Spleen (tissue), 11 donors: Measurements from ENCODE around the gene CLDN20. TPM values are rescaled to one million over a fixed set of nuclear protein-coding genes. Genes with fewer than 3 reads are reported as not detected.

Experiments used
- DNase-seq: peaks from one replicate; pipeline ENCODE4 v3.0.0-alpha.2; 2020
- H3K27ac ChIP-seq, 8 donors: fragments of 200-600 bp; sonication (generic) in 7 of 8; 1 replicate in 4 of 8; 2 replicates in 4 of 8; pipeline versions ENCODE4 v1.5.0 to v1.8.0; 2016 to 2021; ENCODE audit warnings: inconsistent platforms in 4 of 8, mild to moderate bottlenecking in 4 of 8, moderate library complexity in 1 of 8
- H3K27me3 ChIP-seq, 7 donors: fragments of 200-600 bp; sonication (generic) in 6 of 7; replicated peaks in 1 of 7; 1 replicate in 4 of 7; 2 replicates in 3 of 7; pipeline versions ENCODE4 v1.5.0 to v1.8.0; 2016 to 2021; ENCODE audit warnings: inconsistent platforms in 3 of 7, mild to moderate bottlenecking in 1 of 7
- H3K36me3 ChIP-seq, 6 donors: fragments of 200-600 bp; sonication (generic) in 5 of 6; 1 replicate in 4 of 6; 2 replicates in 2 of 6; pipeline versions ENCODE4 v1.5.0 to v1.8.0; 2016 to 2021; ENCODE audit warnings: inconsistent platforms in 2 of 6
- H3K4me1 ChIP-seq, 6 donors: fragments of 200-600 bp; sonication (generic) in 5 of 6; 1 replicate in 3 of 6; 2 replicates in 3 of 6; pipeline versions ENCODE4 v1.5.0 to v1.8.0; 2016 to 2021; ENCODE audit warnings: inconsistent platforms in 3 of 6
- H3K4me3 ChIP-seq, 8 donors: fragments of 200-600 bp; sonication (generic) in 7 of 8; 1 replicate in 4 of 8; 2 replicates in 4 of 8; pipeline versions ENCODE4 v1.5.0 to v1.8.0; 2016 to 2021; ENCODE audit warnings: inconsistent platforms in 4 of 8, mild to moderate bottlenecking in 4 of 8, moderate library complexity in 2 of 8
- H3K9me3 ChIP-seq, 8 donors: fragments of 200-600 bp; sonication (generic) in 7 of 8; 1 replicate in 4 of 8; 2 replicates in 4 of 8; pipeline versions ENCODE4 v1.5.0 to v1.8.0; 2016 to 2021; ENCODE audit warnings: inconsistent platforms in 4 of 8
- CTCF ChIP-seq, 11 experiments: fragments of 200-600 bp in 7 of 11; fragments of 450-650 bp in 4 of 11; sonication (generic) in 4 of 11; IDR thresholded peaks in 8 of 11; conservative IDR thresholded peaks in 3 of 11; 1 replicate in 7 of 11; 2 replicates in 4 of 11; pipeline versions ENCODE4 v1.4.0 to v1.8.0; 2016 to 2021; ENCODE audit warnings: antibody characterized with exemption in 11 of 11, inconsistent platforms in 4 of 11, mild to moderate bottlenecking in 1 of 11
- POLR2A ChIP-seq, 3 donors: fragments of 450-650 bp; IDR thresholded peaks; one replicate each; pipeline ENCODE4 v1.5.1; 2017; ENCODE audit warnings: antibody characterized with exemption in 3 of 3, mild to moderate bottlenecking in 1 of 3
- POLR2AphosphoS5 ChIP-seq, 3 donors: sonication (generic); formaldehyde crosslinking; IDR thresholded peaks; one replicate each; pipeline ENCODE4 v1.5.1; 2017; ENCODE audit warnings: antibody characterized with exemption in 3 of 3
- WGBS, 5 donors: extraction: QIAGEN DNeasy Blood & Tissue Kit in 3 of 5; methylation state at CpG; one replicate each; pipeline versions ENCODE4 v1.1.5 to v1.1.7; 2013 to 2018; 5-methylcytosine and 5-hydroxymethylcytosine counted together
- intact Hi-C: fragments of 100-400 bp; cut with DNase I; formaldehyde crosslinking; loops from one replicate; pipeline ENCODE4 v1.15.0; 2023; ENCODE audit warnings: low total_unique reads
- polyA plus RNA-seq, 3 donors: library from polyadenylated mRNA; stranded (reverse); fragments of 200-250 nt; gene quantifications; one replicate each; pipeline ENCODE4 v1.2.1, GENCODE V29; 2013
- total RNA-seq, 7 donors: library from RNA; depleted of rRNA in 3 of 7; stranded (reverse); fragments of >200 nt in 3 of 7; fragmentation: NEBNext Ultra II Directional in 4 of 7; extraction: Animal tissue kit (Norgen Biotek cat#: 25700) in 4 of 7; gene quantifications; one replicate each; pipeline versions ENCODE4 v1.1.0 to v1.2.1, GENCODE V29; 2016 to 2021
- donor health status: healthy with polysubstance abuse.
- donor health status: DM: no; HTN: no; CAD: no; lungs with moderate emphysema.
- donor health status: DM: no; HTN: no; CAD: no.
- donor health status: Bipolar disorder and iron deficiency.
- donor health status: healthy.
- donor health status: DM: no; HTN: no; CAD: no.
- donor health status: DM: yes; HTN: yes; CAD: no.

CLDN20 gene
- total and polyA plus RNA-seq, 10 donors, result not detected

- H3K4me3 ChIP-seq, result peak overlapping the region in 7 of 8 donors; percentile 66 to 94 (median 84)
- intact Hi-C loops, result no loop called here
Observed at GRCh38 chr6:155315516-155315871, 51.7 kb downstream of the CLDN20 start.

DNA sequence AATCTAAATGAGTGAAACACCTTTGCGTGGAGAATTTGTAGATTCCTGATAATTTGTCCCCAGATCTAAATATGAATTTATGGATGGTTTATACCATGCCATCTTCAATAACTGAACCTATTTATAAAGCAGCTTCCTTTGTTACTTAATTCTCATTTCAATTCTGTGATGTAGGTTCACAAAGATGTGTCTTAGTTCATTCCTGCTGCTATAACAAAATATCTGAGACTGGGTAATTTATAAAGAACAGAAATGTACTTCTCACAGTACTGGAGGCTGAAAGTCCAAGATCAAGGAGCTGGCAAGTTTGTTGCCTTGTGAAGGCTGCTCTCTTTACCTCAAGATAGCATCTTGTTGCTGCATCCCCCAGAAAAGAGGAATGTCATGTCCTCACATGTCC lies 52.6 kb downstream of the CLDN20 start:
- Histone ChIP-seq H3K4me1 (peaks cover 0 to 53% (median 36%) of the 10 kb centered on the region in 6 donors), H3K27me3 (no peaks in the 10 kb centered on the region), H3K4me3 (no peak overlapping the region), H3K36me3 (no peaks in the 10 kb centered on the region), H3K27ac (no peak overlapping the region), H3K9me3 (no peaks in the 10 kb centered on the region)
- 91 to 100% (median 98%) methylated on average over 1 of the region's 1 CpG for WGBS, 5 donors
- no peak for DNase-seq
- intact Hi-C loops, result no loop called here
- TF ChIP-seq POLR2AphosphoS5 (IDR thresholded peaks at IDR 0.05), result no peak
- no peak for TF ChIP-seq CTCF (IDR thresholded peaks at IDR 0.05 in 8 of 11, conservative IDR thresholded peaks at IDR 0.05 in 3 of 11)
- TF ChIP-seq POLR2A (IDR thresholded peaks at IDR 0.05), result no peak

More at GRCh38 chr6:155315516-155315871, 51.7 kb downstream of the CLDN20 start:
- WGBS, 5 donors, result 27 to 71% (median 50%) methylated on average over 3 of the region's 3 CpGs
- H3K27ac ChIP-seq, result peak overlapping the region; percentile 60 to 94 (median 91)
- no peaks in the 10 kb centered on the region for H3K9me3 ChIP-seq
- peaks cover 0 to 6% (median under 1%) of the 10 kb centered on the region in 6 donors for H3K36me3 ChIP-seq
- DNase-seq, result no peak
- no peaks in the 10 kb centered on the region for H3K27me3 ChIP-seq
- H3K4me1 ChIP-seq, result peaks cover 0 to 61% (median 38%) of the 10 kb centered on the region in 6 donors
- TF ChIP-seq POLR2AphosphoS5 (IDR thresholded peaks at IDR 0.05), result no peak
- no peak for TF ChIP-seq POLR2A (IDR thresholded peaks at IDR 0.05)
- TF ChIP-seq CTCF (IDR thresholded peaks at IDR 0.05 in 8 of 11, conservative IDR thresholded peaks at IDR 0.05 in 3 of 11), result no peak

GRCh38 chr6:155317186-155317585 lies 53.4 kb downstream of the CLDN20 start:
- 88 to 98% (median 91%) methylated on average over 1 of the region's 1 CpG for WGBS, 5 donors
- no peak overlapping the region for H3K4me3 ChIP-seq
- TF ChIP-seq POLR2AphosphoS5 (IDR thresholded peaks at IDR 0.05), result no peak
- peak in 2 of 11 experiments; percentile 13 to 30 for TF ChIP-seq CTCF (IDR thresholded peaks at IDR 0.05 in 8 of 11, conservative IDR thresholded peaks at IDR 0.05 in 3 of 11)
- intact Hi-C loops, result no loop called here
- no peaks in the 10 kb centered on the region for H3K27me3 ChIP-seq
- H3K27ac ChIP-seq, result no peak overlapping the region
- H3K4me1 ChIP-seq, result peaks cover 0 to 45% (median 33%) of the 10 kb centered on the region in 6 donors
- no peaks in the 10 kb centered on the region for H3K9me3 ChIP-seq
- H3K36me3 ChIP-seq, result no peaks in the 10 kb centered on the region
- no peak for DNase-seq

GRCh38 chr6:155319902-155320301 lies 56.1 kb downstream of the CLDN20 start:
- Histone ChIP-seq H3K27me3 (no peaks in the 10 kb centered on the region), H3K27ac (peak overlapping the region in 3 of 8 donors; percentile 2 to 51 (median 15))

More at GRCh38 chr6:155319902-155320301, 56.1 kb downstream of the CLDN20 start:
- Histone ChIP-seq H3K36me3 (no peaks in the 10 kb centered on the region), H3K4me1 (peaks cover 0 to 24% (median 21%) of the 10 kb centered on the region in 6 donors), H3K9me3 (no peaks in the 10 kb centered on the region), H3K4me3 (peak overlapping the region in 6 of 8 donors; percentile 8 to 63 (median 21))
- 19 to 49% (median 34%) methylated on average over 4 of the region's 4 CpGs for WGBS, 5 donors
- DNase-seq, result no peak
- no peak for TF ChIP-seq POLR2A (IDR thresholded peaks at IDR 0.05)
- TF ChIP-seq POLR2AphosphoS5 (IDR thresholded peaks at IDR 0.05), result no peak
- TF ChIP-seq CTCF (IDR thresholded peaks at IDR 0.05 in 8 of 11, conservative IDR thresholded peaks at IDR 0.05 in 3 of 11), result no peak
- intact Hi-C loops, result loop anchor here (5.0 kb wide), 1 partner anchor 212 kb away; no protein-coding TSS in a partner anchor
